ENCODE data around the gene BLACAT1. TPM values are rescaled to one million over a fixed set of nuclear protein-coding genes. Genes with fewer than 3 reads are reported as not detected.

The BLACAT1 gene
- total RNA-seq, 2 donors from 2014 or later, result 1.0 TPM; not detected in 1

- no peak for TF ChIP-seq POLR2A (IDR thresholded peaks at IDR 0.05)
- TF ChIP-seq CTCF (IDR thresholded peaks at IDR 0.05), result no peak
- DNase-seq (no peak), ATAC-seq (no peak)
- WGBS, 2 donors, result 60 to 74% methylated on average over 5 of the region's 5 CpGs
- Histone ChIP-seq H3K27ac (no peak overlapping the region), H3K9me3 (no peaks in the 10 kb centered on the region), H3K36me3 (replicated peaks in 1 of 2; ENCODE audit: insufficient read depth in 1 of 2, low read depth in 2 of 2) (no peaks in the 10 kb centered on the region), H3K27me3 (peaks cover 0 to 30% of the 10 kb centered on the region in 2 donors), H3K4me3 (no peak overlapping the region), H3K4me1 (peaks cover 31% of the 10 kb centered on the region)
- intact Hi-C loops (cut with DNase I), result no loop called here
Observed at GRCh38 chr1:205452933-205453332, 2.9 kb downstream of the BLACAT1 start.

- TF ChIP-seq POLR2A (IDR thresholded peaks at IDR 0.05), result no peak
- H3K27ac ChIP-seq, result no peak overlapping the region
- 59% methylated on average over 2 of the region's 2 CpGs for WGBS, 2 donors
- no peaks in the 10 kb centered on the region for H3K9me3 ChIP-seq
- no peak for DNase-seq
- peaks cover 0 to 26% of the 10 kb centered on the region in 2 donors for H3K27me3 ChIP-seq
- no peaks in the 10 kb centered on the region for H3K36me3 ChIP-seq (replicated peaks in 1 of 2; ENCODE audit: insufficient read depth in 1 of 2, low read depth in 2 of 2)
- H3K4me1 ChIP-seq, result peaks cover 36% of the 10 kb centered on the region
- no peak for ATAC-seq
- no peak overlapping the region for H3K4me3 ChIP-seq
- intact Hi-C loops (cut with DNase I), result no loop called here
Observed at GRCh38 chr1:205452364-205452763, 3.5 kb downstream of the BLACAT1 start.

GRCh38 chr1:205451759-205452164 is 4.1 kb downstream of the BLACAT1 start:
- TF ChIP-seq POLR2A (IDR thresholded peaks at IDR 0.05) (no peak), CTCF (IDR thresholded peaks at IDR 0.05) (no peak)

GRCh38 chr1:205451202-205451601 is 4.6 kb downstream of the BLACAT1 start:
- WGBS, 2 donors, result 52 to 55% methylated on average over 5 of the region's 5 CpGs
- Histone ChIP-seq H3K36me3 (replicated peaks in 1 of 2; ENCODE audit: insufficient read depth in 1 of 2, low read depth in 2 of 2) (no peaks in the 10 kb centered on the region), H3K4me1 (peaks cover 26% of the 10 kb centered on the region), H3K27ac (no peak overlapping the region), H3K9me3 (no peaks in the 10 kb centered on the region), H3K27me3 (peaks cover 0 to 21% of the 10 kb centered on the region in 2 donors), H3K4me3 (no peak overlapping the region)
- TF ChIP-seq CTCF (IDR thresholded peaks at IDR 0.05), result no peak
- TF ChIP-seq POLR2A (IDR thresholded peaks at IDR 0.05), result no peak
- intact Hi-C loops (cut with DNase I), result no loop called here
- ATAC-seq (no peak), DNase-seq (no peak)

More at GRCh38 chr1:205451759-205452164, 4.1 kb downstream of the BLACAT1 start:
- WGBS, 2 donors, result 60 to 64% methylated on average over 2 of the region's 2 CpGs
- no peak for ATAC-seq
- peaks cover 0 to 26% of the 10 kb centered on the region in 2 donors for H3K27me3 ChIP-seq
- H3K27ac ChIP-seq, result no peak overlapping the region
- intact Hi-C loops (cut with DNase I), result no loop called here
- H3K4me1 ChIP-seq, result peaks cover 32% of the 10 kb centered on the region
- H3K4me3 ChIP-seq, result no peak overlapping the region
- H3K9me3 ChIP-seq, result no peaks in the 10 kb centered on the region
- no peaks in the 10 kb centered on the region for H3K36me3 ChIP-seq (replicated peaks in 1 of 2; ENCODE audit: insufficient read depth in 1 of 2, low read depth in 2 of 2)
- DNase-seq, result no peak

- 47 to 69% methylated on average over 4 of the region's 4 CpGs for WGBS, 2 donors
- Histone ChIP-seq H3K27ac (peak overlapping the region; percentile 15 to 65 (median 61)), H3K4me1 (peaks cover 19% of the 10 kb centered on the region), H3K4me3 (no peak overlapping the region), H3K36me3 (replicated peaks in 1 of 2; ENCODE audit: insufficient read depth in 1 of 2, low read depth in 2 of 2) (no peaks in the 10 kb centered on the region), H3K27me3 (peaks cover 0 to 13% of the 10 kb centered on the region in 2 donors), H3K9me3 (no peaks in the 10 kb centered on the region)
- DNase-seq, result no peak
- intact Hi-C loops (cut with DNase I), result no loop called here
- ATAC-seq, result peak; percentile 2
- TF ChIP-seq POLR2A (IDR thresholded peaks at IDR 0.05), result no peak
- TF ChIP-seq CTCF (IDR thresholded peaks at IDR 0.05), result no peak
Observed at GRCh38 chr1:205450448-205450847, 5.4 kb downstream of the BLACAT1 start.

Data from body of pancreas (tissue), 4 donors.